ENCODE data around the gene DKK3.

DKK3 gene

DNA sequence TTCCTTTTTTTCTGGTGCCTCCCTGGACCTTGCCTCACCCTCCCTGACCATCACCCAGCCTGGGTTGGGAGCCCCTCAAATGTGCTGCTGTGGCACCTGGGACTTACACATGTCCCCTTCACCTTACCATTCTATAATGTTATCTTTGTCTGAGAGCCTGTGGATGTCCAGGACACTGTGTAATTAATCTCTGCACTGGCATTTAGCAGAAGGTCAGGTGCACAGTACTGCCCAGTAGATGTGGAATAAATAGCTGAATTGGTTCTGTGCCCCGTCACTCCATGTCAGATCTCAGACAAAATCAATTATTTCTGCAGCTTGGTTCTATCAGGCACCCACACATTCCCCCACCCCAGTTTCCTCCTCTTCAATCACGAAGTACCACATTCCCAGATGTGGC is 19.9 kb upstream of the DKK3 start:
- TF ChIP-seq CTCF (conservative IDR thresholded peaks at IDR 0.05; ENCODE audit: low read depth, low read length), result no peak
- no peak overlapping the region for H3K4me3 ChIP-seq (ENCODE audit: low read length)
- no peak for DNase-seq (ENCODE audit: low read depth)

DNA sequence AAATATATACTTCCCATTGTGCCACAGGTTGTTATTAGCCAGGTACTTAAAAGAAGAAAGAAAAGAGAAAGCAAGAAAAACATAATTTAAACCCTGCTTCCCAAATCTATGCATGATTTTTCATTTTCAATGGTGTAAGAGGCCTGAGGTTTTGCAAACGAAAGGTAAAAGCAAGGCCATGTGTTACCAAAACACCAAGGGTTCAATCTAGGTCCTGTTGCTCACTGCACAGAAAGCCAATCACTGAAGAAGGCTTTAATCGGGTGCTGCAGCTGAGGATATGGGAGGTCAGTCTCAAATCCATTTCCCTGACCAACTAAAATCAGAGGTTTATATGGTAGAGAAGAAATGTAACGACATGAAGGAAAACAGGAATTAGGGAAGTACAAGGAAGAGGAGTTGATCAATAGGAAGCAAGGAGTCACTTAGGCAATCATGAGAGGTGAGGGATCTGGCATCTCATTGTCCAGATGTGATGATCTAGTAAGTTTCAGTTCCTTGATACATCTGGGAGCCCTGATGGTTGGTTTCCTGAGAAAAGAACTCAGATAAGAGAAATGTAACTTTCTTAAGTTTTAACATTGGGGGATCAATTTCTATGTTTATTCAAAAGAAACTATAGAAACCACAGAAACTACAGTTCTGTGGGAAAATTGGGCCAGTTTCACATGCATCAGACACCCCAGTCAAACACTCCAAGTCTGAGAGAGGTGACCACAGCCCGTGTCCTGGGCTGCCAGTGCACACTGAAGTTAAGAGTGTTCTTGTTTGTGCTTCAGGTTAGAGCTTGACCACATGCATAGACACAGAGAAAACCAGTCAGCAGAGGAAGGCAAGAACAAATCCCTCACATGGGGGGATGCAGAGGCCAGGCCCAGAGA is 18.1 kb upstream of the DKK3 start:
- TF ChIP-seq CTCF (conservative IDR thresholded peaks at IDR 0.05; ENCODE audit: low read depth, low read length), result no peak
- DNase-seq (ENCODE audit: low read depth), result no peak
- H3K4me3 ChIP-seq (ENCODE audit: low read length), result no peak overlapping the region

DNA sequence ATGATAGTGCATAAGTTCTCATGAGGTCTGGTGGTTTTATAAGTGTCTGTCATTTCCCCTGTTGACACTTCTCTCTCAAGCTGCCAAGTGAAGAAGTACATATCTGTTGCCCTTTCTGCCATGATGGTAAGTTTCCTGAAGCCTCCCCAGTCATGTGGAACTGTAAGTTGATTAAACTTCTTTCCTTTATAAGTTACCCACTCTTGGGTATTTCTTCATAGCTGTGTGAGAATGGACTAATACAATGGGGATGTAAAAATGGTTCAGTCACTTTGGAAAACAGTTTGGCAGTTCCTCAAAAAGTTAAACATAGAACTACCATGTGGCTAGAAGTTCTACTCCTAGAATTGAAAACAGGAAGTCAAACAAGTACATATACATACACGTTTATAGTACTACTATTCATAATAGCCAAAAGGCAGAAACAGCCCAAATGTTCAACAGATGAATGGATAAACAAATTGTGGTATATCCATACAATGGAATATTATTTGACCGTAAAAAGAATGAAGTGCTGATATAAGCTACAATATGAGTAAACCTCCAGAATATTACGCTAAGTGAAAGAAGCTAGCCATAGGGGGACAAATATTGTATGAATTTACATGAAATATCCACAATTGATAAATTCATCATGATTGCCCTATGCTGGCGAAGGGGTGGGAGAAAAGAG is 16.0 kb upstream of the DKK3 start:
- H3K4me3 ChIP-seq (ENCODE audit: low read length), result no peak overlapping the region
- no peak for TF ChIP-seq CTCF (conservative IDR thresholded peaks at IDR 0.05; ENCODE audit: low read depth, low read length)
- no peak for DNase-seq (ENCODE audit: low read depth)

DNA sequence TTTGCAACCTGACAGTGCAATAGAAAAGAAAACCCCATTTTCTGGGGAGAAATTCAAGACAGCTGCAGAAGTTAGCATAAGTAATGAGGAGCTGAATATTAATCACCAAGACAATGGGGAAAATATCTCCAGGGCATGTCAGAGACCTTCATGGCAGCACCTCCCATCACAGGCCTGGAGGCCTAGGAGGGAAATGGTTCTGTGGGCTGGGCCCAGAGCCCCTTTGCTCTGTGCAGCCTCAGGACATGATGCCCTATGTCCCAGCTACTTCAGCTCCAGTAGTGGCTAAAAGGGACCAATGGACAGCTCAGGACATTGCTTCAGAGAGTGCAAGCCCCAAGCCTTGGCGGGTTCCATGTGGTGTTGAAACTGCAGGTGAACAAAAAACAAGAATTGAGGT is 14.6 kb upstream of the DKK3 start:
- no peak for DNase-seq (ENCODE audit: low read depth)
- no peak overlapping the region for H3K4me3 ChIP-seq (ENCODE audit: low read length)
- TF ChIP-seq CTCF (conservative IDR thresholded peaks at IDR 0.05; ENCODE audit: low read depth, low read length), result no peak

- DNase-seq (ENCODE audit: low read depth), result no peak
- H3K4me3 ChIP-seq (ENCODE audit: low read length), result no peak overlapping the region
- TF ChIP-seq CTCF (conservative IDR thresholded peaks at IDR 0.05; ENCODE audit: low read depth, low read length), result no peak
Measured at GRCh38 chr11:12020546-12020945, 12.1 kb upstream of the DKK3 start.

- TF ChIP-seq CTCF (conservative IDR thresholded peaks at IDR 0.05; ENCODE audit: low read depth, low read length), result no peak
- no peak for DNase-seq (ENCODE audit: low read depth)
- H3K4me3 ChIP-seq (ENCODE audit: low read length), result no peak overlapping the region
Measured at GRCh38 chr11:12019866-12020416, 11.5 kb upstream of the DKK3 start.
